ENCODE measurements around the gene DHODH.
A peak's percentile ranks its signal among the peaks of the same experiment; 100 is the strongest.
"Not testable (repeated sequence)": the region's sequence is repeated elsewhere in the genome, so short reads cannot be mapped to it uniquely, and the experiment has no call there.

DHODH gene

GRCh38 chr16:72008424-72009216, at the start of gene DHODH:
TSS of gene DHODH (plus strand) at chr16:72008744. CDS start at chr16:72008765, 21 bp downstream.
- DNase-seq (ENCODE audit: low read depth, low spot score) = peak; percentile 88

- peak; percentile 50 for DNase-seq (ENCODE audit: low read depth, low spot score)
Measured at GRCh38 chr16:71961066-71962039, 47.2 kb upstream of the DHODH start.

DNA sequence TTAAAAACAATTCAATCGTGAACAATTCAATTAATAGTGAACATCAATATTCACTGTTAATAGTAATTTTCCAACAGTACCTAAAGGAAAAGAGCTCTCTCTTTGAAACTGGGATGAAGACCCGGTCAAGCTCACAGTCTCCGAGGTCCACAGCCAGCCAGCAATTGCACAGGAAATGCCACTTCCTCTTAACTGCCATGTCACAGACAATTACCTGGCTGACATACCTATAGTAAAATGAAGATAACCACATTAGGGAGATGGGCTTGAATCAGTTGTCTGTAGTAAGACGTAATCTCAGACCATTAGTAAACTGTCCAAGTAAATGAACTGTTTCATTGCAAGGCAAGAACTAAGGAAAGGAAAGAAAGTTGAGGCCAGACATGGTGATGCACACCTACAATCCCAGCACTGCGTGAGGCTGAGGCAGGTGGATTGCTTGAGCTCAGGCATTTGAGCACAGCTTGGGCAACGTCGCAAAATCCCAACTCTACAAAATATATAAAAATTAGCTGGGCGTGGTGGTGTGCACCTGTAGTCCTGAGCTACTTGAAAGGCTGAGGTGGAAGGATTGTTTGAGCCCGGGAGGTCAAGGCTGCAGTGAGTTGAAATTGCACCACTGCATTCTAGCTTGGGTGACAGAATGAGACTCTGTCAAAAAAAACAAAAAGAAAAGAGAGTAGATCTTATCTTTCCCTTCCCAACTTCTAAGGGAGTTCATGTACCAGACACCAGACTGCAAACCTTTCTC, 45.2 kb upstream of the DHODH start:
- DNase-seq (ENCODE audit: low read depth, low spot score) = no peak

DNA sequence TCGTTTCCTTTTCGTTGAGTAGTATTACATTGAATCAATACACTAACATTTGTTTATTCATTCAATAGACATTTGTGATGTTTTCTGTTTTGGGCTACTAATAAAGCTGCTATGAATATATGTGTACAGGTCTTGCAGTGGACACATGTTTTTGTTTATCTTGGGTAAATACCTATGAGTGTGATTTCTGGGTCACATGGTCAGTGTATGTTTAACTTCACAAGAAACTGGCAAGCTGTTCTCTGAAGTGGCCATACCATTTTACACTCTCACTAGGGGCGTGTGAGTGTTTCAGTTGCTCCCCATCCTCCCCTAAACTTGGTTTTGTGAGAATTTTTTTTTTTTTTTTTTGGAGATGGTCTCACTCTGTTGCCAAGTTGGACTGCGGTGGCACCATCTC, 43.3 kb upstream of the DHODH start:
- DNase-seq (ENCODE audit: low read depth, low spot score) = no peak

GRCh38 chr16:71966932-71967331, 41.6 kb upstream of the DHODH start:
- no peak for DNase-seq (ENCODE audit: low read depth, low spot score)

DNA sequence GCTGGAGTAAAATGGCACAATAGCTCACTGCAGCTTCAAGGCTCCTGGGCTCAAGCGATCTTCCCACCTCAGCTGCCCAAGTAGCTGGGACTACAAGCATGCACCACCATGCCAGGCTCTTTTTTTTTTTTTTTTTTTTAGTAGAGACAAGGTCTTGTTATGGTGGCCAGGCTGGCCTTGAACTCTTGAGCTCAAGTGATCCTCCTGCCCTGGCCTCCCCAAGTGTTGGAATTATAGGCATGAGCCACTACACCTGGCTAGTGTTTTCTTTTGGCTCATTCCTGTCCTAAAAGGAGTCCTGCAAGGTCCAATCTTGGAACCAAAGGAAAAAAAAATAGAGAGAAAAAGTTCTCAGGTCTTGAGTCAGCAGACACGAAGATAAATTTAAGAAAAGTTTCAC, 39.2 kb upstream of the DHODH start:
- DNase-seq (ENCODE audit: low read depth, low spot score) = no peak

DNA sequence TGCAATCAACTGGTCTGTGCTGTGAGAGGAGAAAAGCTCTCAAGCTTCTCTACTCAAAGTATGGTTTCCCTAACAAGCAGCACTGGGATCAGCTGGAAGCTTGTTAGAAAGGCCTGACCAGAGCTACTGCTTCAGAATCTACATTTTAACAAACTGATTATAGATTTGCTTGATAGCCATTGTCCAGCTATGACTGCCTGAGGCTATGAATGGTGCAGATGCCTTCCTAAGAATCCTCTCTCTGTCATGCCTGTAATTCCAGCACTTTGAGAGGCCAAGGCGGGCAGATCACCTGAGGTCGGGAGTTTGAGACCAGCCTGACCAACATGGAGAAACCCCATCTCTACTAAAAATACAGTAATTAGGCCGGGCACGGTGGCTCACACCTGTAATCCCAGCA, 37.0 kb upstream of the DHODH start:
- no peak for DNase-seq (ENCODE audit: low read depth, low spot score)

DNA sequence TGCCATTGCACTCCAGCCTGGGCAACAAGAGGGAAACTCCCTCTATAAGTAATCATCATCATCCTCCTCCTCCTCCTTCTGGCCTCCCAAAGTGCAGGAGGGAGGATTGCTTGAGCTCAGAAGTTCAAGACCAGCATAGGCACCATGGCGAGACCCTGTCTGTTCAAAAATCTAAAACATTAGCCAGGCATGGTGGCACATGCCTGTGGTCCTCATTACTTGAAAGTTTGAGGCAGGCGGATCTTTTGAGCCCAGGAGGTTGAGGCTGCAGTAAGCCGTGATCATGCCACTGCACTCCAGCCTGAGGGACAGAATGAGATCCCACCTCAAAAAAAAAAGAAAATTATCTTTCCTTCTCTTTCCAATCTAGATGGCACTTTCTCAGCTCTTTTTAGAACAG, 36.2 kb upstream of the DHODH start:
- no peak for DNase-seq (ENCODE audit: low read depth, low spot score)

GRCh38 chr16:71973001-71973400, 35.5 kb upstream of the DHODH start:
- no peak for DNase-seq (ENCODE audit: low read depth, low spot score)

GRCh38 chr16:71974068-71974818, 34.3 kb upstream of the DHODH start:
- DNase-seq (ENCODE audit: low read depth, low spot score) = no peak

GRCh38 chr16:71985262-71985974, 23.1 kb upstream of the DHODH start:
- no peak for DNase-seq (ENCODE audit: low read depth, low spot score)

GRCh38 chr16:71986131-71986530, 22.4 kb upstream of the DHODH start:
- DNase-seq (ENCODE audit: low read depth, low spot score) = no peak

DNA sequence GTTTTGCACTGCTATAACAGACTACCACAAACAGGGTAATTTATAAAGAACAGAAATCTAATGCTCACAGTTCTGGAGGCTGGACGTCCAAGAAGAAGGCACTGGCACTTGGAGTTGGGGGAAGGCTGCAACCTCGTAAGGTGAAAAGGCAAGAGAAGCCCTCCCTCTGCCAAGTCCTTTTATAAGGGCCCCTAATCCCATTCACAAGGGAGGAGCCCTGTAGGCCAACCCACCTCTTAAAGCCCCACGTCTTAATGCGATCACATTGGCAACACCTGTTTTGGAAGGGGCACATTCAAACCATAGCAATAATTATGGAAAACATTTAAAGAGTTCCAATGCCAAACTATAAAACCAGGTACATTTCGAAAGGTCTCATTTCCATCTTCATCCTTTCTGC, 13.5 kb upstream of the DHODH start:
- DNase-seq (ENCODE audit: low read depth, low spot score) = no peak

GRCh38 chr16:71997578-71997977, 11.0 kb upstream of the DHODH start:
- DNase-seq (ENCODE audit: low read depth, low spot score) = not testable (repeated sequence)

DNA sequence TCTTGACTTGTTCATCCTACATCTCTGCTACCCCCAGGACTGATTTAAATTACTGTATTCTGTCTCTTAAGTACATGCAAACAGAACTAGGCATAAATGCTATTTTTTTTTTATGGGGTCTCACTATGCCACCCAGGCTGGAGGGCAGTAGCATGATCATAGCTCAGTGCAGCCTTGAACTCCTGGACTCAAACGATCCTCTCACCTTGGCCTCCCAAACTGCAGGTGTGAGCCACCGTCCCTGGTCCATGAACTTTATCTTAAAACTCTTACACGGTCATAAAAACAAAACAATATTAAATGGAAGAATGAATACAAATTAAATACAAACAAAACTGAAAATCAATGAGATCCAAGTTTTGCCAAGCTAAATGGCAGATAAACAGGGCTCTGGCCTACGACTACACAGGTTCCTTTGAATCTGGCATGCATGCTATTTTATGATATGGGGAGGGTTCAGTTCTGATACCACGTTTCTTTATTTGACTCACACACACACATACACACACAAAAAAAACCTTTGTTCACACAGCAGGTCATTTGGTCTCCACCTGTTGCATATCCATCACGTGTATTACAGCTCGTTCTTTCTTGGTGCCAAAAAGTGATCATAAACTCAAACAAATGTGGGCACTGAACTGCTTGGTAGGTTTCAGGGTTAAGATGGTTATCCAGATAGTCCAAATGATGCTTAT, 7.2 kb upstream of the DHODH start:
- no peak for DNase-seq (ENCODE audit: low read depth, low spot score)

- DNase-seq (ENCODE audit: low read depth, low spot score) = no peak
Measured at GRCh38 chr16:72002619-72003018, 5.9 kb upstream of the DHODH start.

- DNase-seq (ENCODE audit: low read depth, low spot score) = not testable (repeated sequence)
Measured at GRCh38 chr16:72008065-72008423, 500 bp upstream of the DHODH start.

DNA sequence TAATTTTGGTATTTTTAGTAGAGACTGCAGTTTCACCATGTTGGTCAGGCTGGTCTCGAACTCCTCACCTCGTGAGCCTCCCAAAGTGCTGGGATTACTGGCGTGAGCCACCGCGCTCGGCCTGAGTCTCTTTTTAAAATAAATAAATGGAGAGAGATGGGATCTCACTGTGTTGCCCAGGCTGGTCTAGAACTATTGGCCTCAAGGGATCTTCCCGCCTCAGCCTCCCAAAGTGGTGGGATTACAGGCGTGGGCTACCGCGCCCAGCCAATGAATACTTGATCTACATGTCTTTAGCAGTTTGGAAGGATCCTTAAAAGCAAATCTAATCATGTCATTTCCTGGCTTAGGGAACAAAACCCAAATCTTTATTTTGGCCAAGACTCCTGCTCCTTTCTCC, 1.2 kb downstream of the DHODH start:
- DNase-seq (ENCODE audit: low read depth, low spot score) = no peak

DNA sequence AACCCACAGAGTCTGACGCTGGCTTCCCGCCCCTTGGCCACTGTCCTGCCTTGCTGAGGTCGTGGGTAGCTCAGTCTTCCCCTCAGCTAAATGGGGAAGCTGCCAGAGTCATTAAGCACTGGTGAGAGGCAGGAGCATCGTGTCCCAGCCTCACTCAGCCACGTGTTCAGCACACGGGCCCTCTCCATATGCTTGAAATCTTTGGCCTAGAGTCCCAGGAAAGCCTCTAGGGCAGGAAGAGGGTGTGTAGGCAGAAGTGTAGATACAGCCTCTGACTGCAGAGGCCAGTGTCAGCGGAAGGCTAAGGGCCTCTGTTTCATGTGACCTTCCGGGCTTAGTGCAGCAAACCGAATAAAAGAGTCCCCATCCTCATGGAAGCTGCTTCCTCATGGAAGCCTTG, 4.1 kb downstream of the DHODH start:
- DNase-seq (ENCODE audit: low read depth, low spot score) = no peak

GRCh38 chr16:72013389-72013788, 4.8 kb downstream of the DHODH start:
- no peak for DNase-seq (ENCODE audit: low read depth, low spot score)
